HCT116 (cell line): ENCODE measurements around the gene RAMAC. TPM values are rescaled to one million over a fixed set of nuclear protein-coding genes. Genes with fewer than 3 reads are reported as not detected.
A peak's percentile ranks its signal among the peaks of the same experiment; 100 is the strongest.

Source experiments
- ATAC-seq: fragments of 200-7000 bp; cut with Tn5 transposase; 2 replicates; pipeline ENCODE4 v1.9.1; 2020; ENCODE audit warnings: mild to moderate bottlenecking, moderate library complexity
- BruUV-seq: library from RNA; stranded (reverse); fragments of 400-500 nt; replicated peaks from 2 replicates; lab custom pipeline; 2021; lab: Mats Ljungman, UMichigan
- CTCF ChIA-PET: fragments of 300-600 bp; sonication (Branson Sonifier 250); formaldehyde crosslinking; loops from one replicate; lab custom pipeline; 2021; ENCODE audit warnings: antibody characterized with exemption; lab: Charles Lee
- POLR2A ChIA-PET: fragments of 300-600, 350-600 bp; sonication (Branson Sonifier 250); formaldehyde crosslinking; loops from one replicate; lab custom pipeline; 2021; ENCODE audit warnings: antibody characterized with exemption; lab: Charles Lee
- RAD21 ChIA-PET, 2 experiments: fragments of 300-600 bp; sonication (Branson Sonifier 250); formaldehyde crosslinking; loops; one replicate each; lab custom pipeline; 2023; ENCODE audit warnings: low total read pairs in 2 of 2; ENCODE audit not compliant: uncharacterized antibody in 2 of 2, unreplicated experiment in 2 of 2, low non-redundant PET in 1 of 2; lab: Charles Lee
- DNase-seq: peaks from one replicate; pipeline ENCODE4 v3.0.0-alpha.2; 2010; ENCODE audit warnings: low read depth, low spot score
- H2AFZ ChIP-seq: fragments of 200-600 bp; shearing (Covaris generic), sonication (generic); 2 replicates; pipeline ENCODE4 v1.6.1; 2017; ENCODE audit warnings: low read depth, mixed run types, mixed read lengths, antibody characterized with exemption, low read length; ENCODE audit not compliant: poor library complexity, severe bottlenecking
- H3K27ac ChIP-seq: 2 replicates; pipeline ENCODE4 v1.5.1; 2012; ENCODE audit warnings: low read depth, low read length
- H3K27me3 ChIP-seq: fragments of 200-600 bp; sonication (generic); 2 replicates; pipeline ENCODE4 v1.6.1; 2016; ENCODE audit warnings: mixed run types, low read length, mixed read lengths; ENCODE audit not compliant: insufficient read depth
- H3K36me3 ChIP-seq, 2 experiments: fragments of 200-500 bp in 1 of 2; fragments of 200-600 bp in 1 of 2; sonication (Bioruptor generic) in 1 of 2; sonication (generic) in 1 of 2; 2 replicates each; pipeline versions ENCODE4 v1.5.1 to v1.6.1; 2014 to 2016; ENCODE audit warnings: low read length in 2 of 2, inconsistent platforms in 1 of 2, mixed read lengths in 1 of 2, mixed run types in 1 of 2; ENCODE audit not compliant: insufficient read depth in 2 of 2, control insufficient read depth in 1 of 2
- H3K4me1 ChIP-seq, 2 experiments: fragments of 200-600 bp in 1 of 2; sonication (generic) in 1 of 2; 2 replicates each; pipeline versions ENCODE4 v1.5.1 to v1.6.1; 2012 to 2017; ENCODE audit warnings: low read length in 2 of 2, inconsistent platforms in 1 of 2, mild to moderate bottlenecking in 1 of 2, mixed read lengths in 1 of 2, mixed run types in 1 of 2, moderate library complexity in 1 of 2; ENCODE audit not compliant: insufficient read depth in 2 of 2, control insufficient read depth in 1 of 2
- H3K4me2 ChIP-seq: fragments of 200-600 bp; sonication (generic); 2 replicates; pipeline ENCODE4 v1.6.1; 2017; ENCODE audit warnings: mixed run types, low read length, mixed read lengths
- H3K4me3 ChIP-seq, 2 experiments: fragments of 200-600 bp in 1 of 2; sonication (generic) in 1 of 2; replicated peaks in 1 of 2; 2 replicates each; pipeline ENCODE4 v1.5.1; 2011 to 2016; ENCODE audit warnings: low read length in 2 of 2, control low read depth in 1 of 2, low read depth in 1 of 2, mild to moderate bottlenecking in 1 of 2, mixed read lengths in 1 of 2, mixed run types in 1 of 2
- H3K79me2 ChIP-seq: fragments of 200-600 bp; sonication (generic); 2 replicates; pipeline ENCODE4 v1.6.1; 2017; ENCODE audit warnings: mild to moderate bottlenecking, mixed run types, low read length, moderate library complexity, mixed read lengths; ENCODE audit not compliant: insufficient read depth
- H3K9ac ChIP-seq: fragments of 200-600 bp; sonication (generic); 2 replicates; pipeline ENCODE4 v1.6.1; 2016; ENCODE audit warnings: low read length, mixed read lengths
- H3K9me2 ChIP-seq: fragments of 200-600 bp; sonication (generic), shearing (Covaris generic); 2 replicates; pipeline ENCODE4 v1.6.1; 2017; ENCODE audit warnings: mixed run types, mild to moderate bottlenecking, moderate library complexity; ENCODE audit not compliant: insufficient read depth
- H3K9me3 ChIP-seq, 2 experiments: fragments of 200-500 bp in 1 of 2; fragments of 200-600 bp in 1 of 2; sonication (Bioruptor generic) in 1 of 2; sonication (generic) in 1 of 2; 2 replicates each; pipeline ENCODE4 v1.6.1; 2014 to 2017; ENCODE audit warnings: low read length in 2 of 2, mixed read lengths in 2 of 2, inconsistent platforms in 1 of 2, low read depth in 1 of 2, mild to moderate bottlenecking in 1 of 2, mixed run types in 1 of 2, moderate library complexity in 1 of 2; ENCODE audit not compliant: control insufficient read depth in 1 of 2, insufficient read depth in 1 of 2
- H4K20me1 ChIP-seq: fragments of 200-600 bp; sonication (generic), shearing (Covaris generic); 2 replicates; pipeline ENCODE4 v1.6.1; 2017; ENCODE audit warnings: mixed run types, mild to moderate bottlenecking, moderate library complexity; ENCODE audit not compliant: insufficient read depth
- CEBPB ChIP-seq: IDR thresholded peaks from 2 replicates; pipeline ENCODE4 v1.6.1; 2012; ENCODE audit warnings: low read depth
- POLR2A ChIP-seq: IDR thresholded peaks from 2 replicates; pipeline ENCODE4 v1.7.0; 2011; ENCODE audit warnings: borderline replicate concordance; ENCODE audit not compliant: insufficient read depth, insufficient read length; ENCODE audit errors: extremely low read depth
- POLR2AphosphoS5 ChIP-seq: IDR thresholded peaks from 2 replicates; pipeline ENCODE4 v1.6.1; 2011; ENCODE audit warnings: mild to moderate bottlenecking, low read depth, low read length, moderate library complexity
- RAD21 ChIP-seq: IDR thresholded peaks from 2 replicates; pipeline ENCODE4 v1.6.1; 2012; ENCODE audit warnings: low read depth, mild to moderate bottlenecking
- SIN3A ChIP-seq: IDR thresholded peaks from 2 replicates; pipeline ENCODE4 v1.6.1; 2012; ENCODE audit warnings: low read depth
- SP1 ChIP-seq: IDR thresholded peaks from 2 replicates; pipeline ENCODE4 v1.6.1; 2012; ENCODE audit warnings: low read depth
- SRF ChIP-seq: IDR thresholded peaks from 2 replicates; pipeline ENCODE4 v1.6.1; 2012; ENCODE audit warnings: low read depth
- ZFX ChIP-seq: fragments of 450-650 bp; IDR thresholded peaks from 2 replicates; pipeline ENCODE4 v1.6.1; 2017
- ZNF274 ChIP-seq: fragments of 200-500 bp; sonication (Bioruptor generic); IDR thresholded peaks from 2 replicates; pipeline ENCODE4 v1.6.1; 2014; ENCODE audit warnings: mild to moderate bottlenecking, low read depth, low read length, inconsistent platforms
- intact Hi-C: fragments of 100-400 bp; cut with micrococcal nuclease; formaldehyde crosslinking; loops from 2 replicates; pipeline ENCODE4 v1.10.0; 2022
- total RNA-seq: library from RNA; stranded (reverse); gene quantifications from one replicate; pipeline ENCODE4 v1.2.1, GENCODE V29; 2021; ENCODE audit not compliant: unreplicated experiment
- TF ChIP-seq, protein P1 (sequence below), 3 experiments: fragments of 200-600 bp in 1 of 3; sonication (generic) in 1 of 3; IDR thresholded peaks in 2 of 3; conservative IDR thresholded peaks in 1 of 3; 2 replicates each; pipeline ENCODE4 v1.5.1; 2012 to 2017; ENCODE audit warnings: low read depth in 2 of 3, low read length in 2 of 3, antibody characterized with exemption in 1 of 3, borderline replicate concordance in 1 of 3, control low read depth in 1 of 3, mild to moderate bottlenecking in 1 of 3, mixed read lengths in 1 of 3, mixed run types in 1 of 3, moderate library complexity in 1 of 3; ENCODE audit not compliant: insufficient read depth in 1 of 3
- TF ChIP-seq, protein P2 (sequence below): IDR thresholded peaks from 2 replicates; pipeline ENCODE4 v1.6.1; 2012
- TF ChIP-seq, protein P3 (sequence below): IDR thresholded peaks from 2 replicates; pipeline ENCODE4 v1.6.1; 2011; ENCODE audit warnings: mild to moderate bottlenecking, low read length, moderate library complexity; ENCODE audit not compliant: insufficient replicate concordance; ENCODE audit errors: extremely low read depth
- TF ChIP-seq, protein P4 (sequence below): IDR thresholded peaks from 2 replicates; pipeline ENCODE4 v1.6.1; 2012; ENCODE audit warnings: low read depth

Gene RAMAC
- total RNA-seq, 1 experiment from 2014 or later = 16.5 TPM

DNA sequence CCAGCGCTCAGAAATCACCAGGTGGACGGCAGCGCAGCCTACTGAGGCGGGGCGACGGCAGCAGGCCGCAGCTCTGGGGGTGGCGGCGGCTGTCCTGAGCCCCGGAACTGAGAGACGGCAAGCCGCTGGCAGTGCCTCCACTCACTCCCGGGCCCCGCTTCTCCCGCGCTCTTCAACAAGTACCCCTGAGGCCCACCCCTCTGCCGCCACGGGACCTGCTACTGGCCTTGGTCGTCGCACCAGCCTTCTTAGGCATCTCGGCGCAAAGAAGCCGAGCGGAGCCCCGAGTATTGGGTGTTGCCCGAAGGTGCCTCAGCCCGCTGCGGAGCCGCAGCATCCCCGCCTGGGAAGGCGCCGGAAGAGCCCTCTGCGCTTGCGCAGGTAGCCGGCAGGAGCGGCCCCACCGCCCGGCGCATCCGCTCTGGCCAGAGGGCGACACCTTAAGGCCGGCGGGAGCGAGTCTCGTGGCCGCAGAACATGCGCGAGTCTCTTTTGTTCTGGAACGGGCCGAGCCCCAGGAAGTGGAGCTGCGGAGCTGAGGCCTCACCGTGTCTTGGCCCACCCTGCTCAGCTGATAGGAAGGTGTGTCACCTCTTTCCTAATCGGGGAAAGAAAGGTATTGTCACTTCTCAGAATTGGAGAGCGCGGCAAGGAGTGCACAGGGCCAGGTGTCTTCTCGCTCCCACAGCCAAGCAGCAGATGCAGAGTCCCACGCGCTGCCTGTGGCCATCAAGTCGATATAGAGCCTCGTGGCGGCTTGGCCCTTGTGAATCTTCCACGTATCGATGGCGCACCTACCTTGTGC, 25.5 kb downstream of the RAMAC start, which contains the start of gene C15orf40 (continued):
- TF ChIP-seq, protein P1, sequence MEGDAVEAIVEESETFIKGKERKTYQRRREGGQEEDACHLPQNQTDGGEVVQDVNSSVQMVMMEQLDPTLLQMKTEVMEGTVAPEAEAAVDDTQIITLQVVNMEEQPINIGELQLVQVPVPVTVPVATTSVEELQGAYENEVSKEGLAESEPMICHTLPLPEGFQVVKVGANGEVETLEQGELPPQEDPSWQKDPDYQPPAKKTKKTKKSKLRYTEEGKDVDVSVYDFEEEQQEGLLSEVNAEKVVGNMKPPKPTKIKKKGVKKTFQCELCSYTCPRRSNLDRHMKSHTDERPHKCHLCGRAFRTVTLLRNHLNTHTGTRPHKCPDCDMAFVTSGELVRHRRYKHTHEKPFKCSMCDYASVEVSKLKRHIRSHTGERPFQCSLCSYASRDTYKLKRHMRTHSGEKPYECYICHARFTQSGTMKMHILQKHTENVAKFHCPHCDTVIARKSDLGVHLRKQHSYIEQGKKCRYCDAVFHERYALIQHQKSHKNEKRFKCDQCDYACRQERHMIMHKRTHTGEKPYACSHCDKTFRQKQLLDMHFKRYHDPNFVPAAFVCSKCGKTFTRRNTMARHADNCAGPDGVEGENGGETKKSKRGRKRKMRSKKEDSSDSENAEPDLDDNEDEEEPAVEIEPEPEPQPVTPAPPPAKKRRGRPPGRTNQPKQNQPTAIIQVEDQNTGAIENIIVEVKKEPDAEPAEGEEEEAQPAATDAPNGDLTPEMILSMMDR (IDR thresholded peaks at IDR 0.05 in 2 of 3, conservative IDR thresholded peaks at IDR 0.05 in 1 of 3; ENCODE audit: borderline replicate concordance in 1 of 3, insufficient read depth in 1 of 3, low read depth in 2 of 3, low read length in 2 of 3) = peak; percentile 66 to 69 (median 68); a peak in 5 of 6 replicates
- no peak for TF ChIP-seq SIN3A
- TF ChIP-seq POLR2AphosphoS5 = peak; percentile 80
- TF ChIP-seq, all 23 proteins: peak for 9

DNA sequence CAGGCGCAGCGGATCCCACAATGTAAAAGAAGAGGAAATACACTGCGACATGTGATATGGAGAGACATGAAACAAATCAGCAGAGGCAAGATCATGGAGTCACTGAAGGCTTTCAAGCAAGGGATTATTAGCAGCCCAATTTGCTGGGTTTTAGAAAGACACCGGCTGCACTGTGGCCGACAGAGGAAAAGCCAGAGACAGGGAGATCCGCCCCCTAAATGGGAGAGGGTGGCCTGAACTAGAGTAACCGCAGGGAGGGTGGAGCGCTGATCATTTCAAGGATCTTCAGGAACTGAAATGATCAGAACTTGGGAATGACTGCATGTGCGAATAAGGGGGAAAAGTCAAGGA, 26.0 kb downstream of the RAMAC start:
- H3K36me3 ChIP-seq = peaks cover 10 to 13% of the 10 kb centered on the region in 2 experiments; a peak in 3 of 4 replicates
- TF ChIP-seq, protein P2, sequence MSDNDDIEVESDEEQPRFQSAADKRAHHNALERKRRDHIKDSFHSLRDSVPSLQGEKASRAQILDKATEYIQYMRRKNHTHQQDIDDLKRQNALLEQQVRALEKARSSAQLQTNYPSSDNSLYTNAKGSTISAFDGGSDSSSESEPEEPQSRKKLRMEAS = no peak
- no peak for TF ChIP-seq ZFX
- TF ChIP-seq RAD21 = no peak
- no peak for TF ChIP-seq CEBPB
- no peak for TF ChIP-seq POLR2AphosphoS5
- TF ChIP-seq SRF = no peak
- no peak for TF ChIP-seq POLR2A
- TF ChIP-seq, protein P3, sequence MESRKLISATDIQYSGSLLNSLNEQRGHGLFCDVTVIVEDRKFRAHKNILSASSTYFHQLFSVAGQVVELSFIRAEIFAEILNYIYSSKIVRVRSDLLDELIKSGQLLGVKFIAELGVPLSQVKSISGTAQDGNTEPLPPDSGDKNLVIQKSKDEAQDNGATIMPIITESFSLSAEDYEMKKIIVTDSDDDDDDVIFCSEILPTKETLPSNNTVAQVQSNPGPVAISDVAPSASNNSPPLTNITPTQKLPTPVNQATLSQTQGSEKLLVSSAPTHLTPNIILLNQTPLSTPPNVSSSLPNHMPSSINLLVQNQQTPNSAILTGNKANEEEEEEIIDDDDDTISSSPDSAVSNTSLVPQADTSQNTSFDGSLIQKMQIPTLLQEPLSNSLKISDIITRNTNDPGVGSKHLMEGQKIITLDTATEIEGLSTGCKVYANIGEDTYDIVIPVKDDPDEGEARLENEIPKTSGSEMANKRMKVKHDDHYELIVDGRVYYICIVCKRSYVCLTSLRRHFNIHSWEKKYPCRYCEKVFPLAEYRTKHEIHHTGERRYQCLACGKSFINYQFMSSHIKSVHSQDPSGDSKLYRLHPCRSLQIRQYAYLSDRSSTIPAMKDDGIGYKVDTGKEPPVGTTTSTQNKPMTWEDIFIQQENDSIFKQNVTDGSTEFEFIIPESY = no peak
- TF ChIP-seq ZNF274 = no peak
- no peak for TF ChIP-seq SP1
- TF ChIP-seq, protein P4, sequence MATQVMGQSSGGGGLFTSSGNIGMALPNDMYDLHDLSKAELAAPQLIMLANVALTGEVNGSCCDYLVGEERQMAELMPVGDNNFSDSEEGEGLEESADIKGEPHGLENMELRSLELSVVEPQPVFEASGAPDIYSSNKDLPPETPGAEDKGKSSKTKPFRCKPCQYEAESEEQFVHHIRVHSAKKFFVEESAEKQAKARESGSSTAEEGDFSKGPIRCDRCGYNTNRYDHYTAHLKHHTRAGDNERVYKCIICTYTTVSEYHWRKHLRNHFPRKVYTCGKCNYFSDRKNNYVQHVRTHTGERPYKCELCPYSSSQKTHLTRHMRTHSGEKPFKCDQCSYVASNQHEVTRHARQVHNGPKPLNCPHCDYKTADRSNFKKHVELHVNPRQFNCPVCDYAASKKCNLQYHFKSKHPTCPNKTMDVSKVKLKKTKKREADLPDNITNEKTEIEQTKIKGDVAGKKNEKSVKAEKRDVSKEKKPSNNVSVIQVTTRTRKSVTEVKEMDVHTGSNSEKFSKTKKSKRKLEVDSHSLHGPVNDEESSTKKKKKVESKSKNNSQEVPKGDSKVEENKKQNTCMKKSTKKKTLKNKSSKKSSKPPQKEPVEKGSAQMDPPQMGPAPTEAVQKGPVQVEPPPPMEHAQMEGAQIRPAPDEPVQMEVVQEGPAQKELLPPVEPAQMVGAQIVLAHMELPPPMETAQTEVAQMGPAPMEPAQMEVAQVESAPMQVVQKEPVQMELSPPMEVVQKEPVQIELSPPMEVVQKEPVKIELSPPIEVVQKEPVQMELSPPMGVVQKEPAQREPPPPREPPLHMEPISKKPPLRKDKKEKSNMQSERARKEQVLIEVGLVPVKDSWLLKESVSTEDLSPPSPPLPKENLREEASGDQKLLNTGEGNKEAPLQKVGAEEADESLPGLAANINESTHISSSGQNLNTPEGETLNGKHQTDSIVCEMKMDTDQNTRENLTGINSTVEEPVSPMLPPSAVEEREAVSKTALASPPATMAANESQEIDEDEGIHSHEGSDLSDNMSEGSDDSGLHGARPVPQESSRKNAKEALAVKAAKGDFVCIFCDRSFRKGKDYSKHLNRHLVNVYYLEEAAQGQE = no peak
- no peaks in the 10 kb centered on the region for H3K9me3 ChIP-seq
- H2AFZ ChIP-seq = peak overlapping the region; percentile 38
- no peak for DNase-seq
- POLR2A ChIA-PET = interaction anchor here (1.2 to 1.7 kb wide), 4 partner anchors 9 to 472 kb away, joined by 3 to 6 read pairs (median 3); partner anchors contain the start of gene RPS17
- peak overlapping the region; percentile 77 for H3K9ac ChIP-seq
- H3K4me3 ChIP-seq = peak overlapping the region; percentile 87 to 98
- BruUV-seq = TSS peak; percentile 80
- peak overlapping the region; percentile 75 for H3K4me2 ChIP-seq
- H3K79me2 ChIP-seq = peaks cover 32% of the 10 kb centered on the region
- intact Hi-C loops = loop anchor here (5.0 kb wide), 2 partner anchors 260 to 370 kb away; no protein-coding TSS in a partner anchor
- RAD21 ChIA-PET = no interaction called here
- CTCF ChIA-PET = interaction anchor here (0.6 to 2.2 kb wide), 14 partner anchors 9 to 554 kb away, joined by 3 to 9 read pairs (median 4); no protein-coding TSS in a partner anchor
- no peak for ATAC-seq
- H3K27me3 ChIP-seq = no peaks in the 10 kb centered on the region
- peak overlapping the region; percentile 36; the same call in 1 of the 2 replicates for H3K27ac ChIP-seq
- no peaks in the 10 kb centered on the region for H4K20me1 ChIP-seq
- H3K4me1 ChIP-seq = peaks cover 7 to 18% of the 10 kb centered on the region in 2 experiments; a peak in 3 of 4 replicates
- no peaks in the 10 kb centered on the region for H3K9me2 ChIP-seq
